Prostate gland (tissue), 2 donors: ENCODE results near the gene SLC66A2.

Source experiments
- CTCF ChIP-seq, 4 experiments: fragments of 200-600 bp in 2 of 4; fragments of 450-650 bp in 2 of 4; sonication (generic) in 2 of 4; IDR thresholded peaks; 1 replicate in 3 of 4; 2 replicates in 1 of 4; pipeline ENCODE4 v1.5.1; 2016 to 2019; ENCODE audit warnings: antibody characterized with exemption in 4 of 4, mild to moderate bottlenecking in 2 of 4, moderate library complexity in 2 of 4
- POLR2A ChIP-seq: fragments of 450-650 bp; IDR thresholded peaks from one replicate; pipeline ENCODE4 v1.6.1; 2016; ENCODE audit warnings: antibody characterized with exemption, mild to moderate bottlenecking
- POLR2AphosphoS5 ChIP-seq: sonication (generic); formaldehyde crosslinking; IDR thresholded peaks from one replicate; pipeline ENCODE4 v1.6.1; 2017; ENCODE audit warnings: antibody characterized with exemption

GRCh38 chr18:79914614-79915160, 36.8 kb downstream of the SLC66A2 start:
- TF ChIP-seq POLR2A (no peak), POLR2AphosphoS5 (no peak), CTCF (IDR thresholded peaks at IDR 0.05) (no peak)
